ENCODE results near the gene TMEM145.

- TF ChIP-seq CTCF (IDR thresholded peaks at IDR 0.05; ENCODE audit: low read depth, low read length, poor library complexity, severe bottlenecking): peak; percentile 90
- no peak for TF ChIP-seq EZH2phosphoT487 (IDR thresholded peaks at IDR 0.05; ENCODE audit: borderline replicate concordance, low read length)
Measured at GRCh38 chr19:42325308-42325895, 12.3 kb downstream of the TMEM145 start, which contains the start of gene MEGF8.
